GM23338 (cell line): Measurements from ENCODE around the gene SERPING1.
A peak's percentile ranks its signal among the peaks of the same experiment; 100 is the strongest.

Experiments
- EZH2phosphoT487 ChIP-seq: fragments of 200-600 bp; sonication (generic); IDR thresholded peaks from one replicate; pipeline ENCODE4 v1.8.1; 2018; ENCODE audit warnings: antibody characterized with exemption; ENCODE audit not compliant: unreplicated experiment
- POLR2AphosphoS5 ChIP-seq: IDR thresholded peaks from 2 replicates; pipeline ENCODE4 v1.6.1; 2016; ENCODE audit warnings: antibody characterized with exemption, low read depth

DNA sequence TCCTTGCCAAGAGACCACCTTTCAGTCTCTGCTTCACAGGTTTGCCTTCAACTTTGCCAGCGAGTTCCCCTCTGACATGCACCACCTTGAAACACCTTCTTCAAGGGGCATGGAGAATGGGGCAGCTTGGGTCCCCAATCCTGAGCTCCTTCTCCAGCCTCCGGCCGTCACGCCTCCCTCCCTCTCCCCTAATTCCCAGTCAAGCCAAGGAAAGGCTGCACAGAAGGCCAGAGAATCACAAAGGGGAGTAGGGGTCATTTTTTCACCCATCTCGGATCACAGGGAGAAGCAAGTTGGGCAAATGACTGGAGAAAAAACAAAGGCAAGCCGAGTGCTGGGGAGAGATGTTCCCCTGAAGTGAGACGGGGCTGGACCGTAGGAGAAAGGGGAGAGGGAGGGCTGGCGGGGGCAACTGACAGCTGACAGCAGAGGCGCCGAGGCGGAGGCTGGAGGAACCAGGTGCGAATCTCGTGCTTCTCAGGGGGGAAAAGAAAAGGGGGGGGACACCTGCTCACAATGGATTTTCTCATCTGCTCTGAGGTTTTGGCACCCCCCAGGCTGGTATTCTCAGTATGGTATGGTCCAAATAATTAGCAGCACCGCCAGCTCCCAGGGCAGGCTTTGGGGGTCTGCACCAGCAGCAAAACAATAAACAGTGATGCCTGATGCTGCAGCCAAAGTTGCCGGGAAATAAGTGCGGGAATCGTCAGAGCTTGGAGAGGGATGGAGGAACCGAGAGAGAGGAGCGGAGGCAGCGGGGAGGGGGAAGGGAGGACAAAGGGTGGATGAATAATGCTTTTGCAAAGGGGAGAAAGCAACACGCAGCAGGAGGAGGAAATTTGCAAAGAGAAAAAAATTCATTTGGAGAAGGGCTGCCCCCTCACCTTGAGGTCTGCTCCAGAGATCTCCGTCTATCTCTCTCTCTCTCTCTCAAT lies 51.6 kb downstream of the SERPING1 start:
- TF ChIP-seq POLR2AphosphoS5 (peak; percentile 32; the same call in 1 of the 2 replicates), EZH2phosphoT487 (no peak)
